NCI-H510A treated with DMSO at 0.1 percent for 48 hours (cell line): ENCODE data around the gene CNFN.
A peak's percentile ranks its signal among the peaks of the same experiment; 100 is the strongest.

ENCODE experiments used
- DNase-seq: peaks from one replicate; lab custom pipeline; 2025; lab: John Stamatoyannopoulos, UW

CNFN gene

GRCh38 chr19:42374826-42375376 lies 15.2 kb downstream of the CNFN start:
- no peak for DNase-seq

- no peak for DNase-seq
Observed at GRCh38 chr19:42370626-42371175, 19.4 kb downstream of the CNFN start.

DNA sequence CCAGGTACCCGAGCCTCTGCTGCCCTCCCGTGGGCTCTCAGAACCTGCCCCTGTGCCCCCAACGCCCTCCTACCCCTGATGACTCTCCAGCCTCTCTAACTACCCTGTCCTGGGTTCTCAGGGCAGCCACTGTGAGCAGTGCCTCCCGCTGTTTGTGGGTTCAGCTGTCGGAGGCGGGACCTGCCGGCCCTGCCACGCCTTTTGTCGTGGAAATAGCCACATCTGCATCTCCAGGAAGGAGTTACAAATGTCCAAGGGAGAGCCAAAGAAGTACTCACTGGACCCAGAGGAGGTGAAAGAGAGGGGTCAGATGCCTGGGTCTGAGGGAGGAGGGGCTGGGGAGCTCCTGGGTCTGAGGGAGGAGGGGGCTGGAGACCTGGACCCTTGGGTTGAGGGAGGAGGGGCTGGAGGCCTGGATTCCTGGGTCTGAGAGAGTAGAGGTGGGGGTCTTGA lies 20.0 kb downstream of the CNFN start:
- DNase-seq: peak; percentile 7

- DNase-seq: no peak
Observed at GRCh38 chr19:42369433-42370067, 20.5 kb downstream of the CNFN start.

DNA sequence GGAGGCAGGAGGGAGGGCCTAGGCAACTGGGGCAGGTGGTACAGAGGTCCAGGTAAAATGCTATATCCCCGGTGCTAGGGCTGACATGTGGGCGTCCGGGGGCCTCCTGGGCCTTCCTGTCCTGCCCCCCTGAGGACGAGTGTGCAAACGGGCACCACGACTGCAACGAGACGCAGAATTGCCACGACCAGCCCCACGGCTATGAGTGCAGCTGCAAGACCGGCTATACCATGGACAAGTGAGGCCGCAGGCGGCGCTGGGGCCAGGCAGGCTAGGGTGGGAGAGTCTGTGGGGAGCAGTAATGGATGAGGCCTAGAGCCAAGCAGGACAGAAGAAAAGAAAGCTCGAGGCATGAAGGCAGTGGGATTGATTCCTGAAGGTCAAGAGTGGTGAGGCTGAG lies 21.3 kb downstream of the CNFN start:
- DNase-seq: no peak

DNA sequence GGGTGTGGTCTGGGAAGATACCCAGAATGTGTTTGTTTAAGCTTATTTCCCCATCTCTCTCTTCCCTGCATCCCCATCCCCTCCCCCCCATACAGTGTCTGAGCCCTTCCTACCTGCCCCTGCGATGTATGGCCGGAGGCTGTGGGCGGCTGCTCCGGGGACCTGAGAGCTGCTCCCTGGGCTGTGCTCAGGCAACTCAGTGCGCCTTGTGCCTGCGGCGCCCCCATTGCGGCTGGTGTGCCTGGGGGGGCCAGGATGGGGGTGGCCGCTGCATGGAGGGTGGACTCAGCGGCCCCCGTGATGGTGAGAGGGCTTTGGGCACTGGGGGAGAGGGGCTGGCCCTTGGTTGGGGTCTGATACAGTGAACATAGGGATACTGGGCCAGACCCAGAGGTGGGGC lies 21.7 kb downstream of the CNFN start:
- DNase-seq: no peak

DNA sequence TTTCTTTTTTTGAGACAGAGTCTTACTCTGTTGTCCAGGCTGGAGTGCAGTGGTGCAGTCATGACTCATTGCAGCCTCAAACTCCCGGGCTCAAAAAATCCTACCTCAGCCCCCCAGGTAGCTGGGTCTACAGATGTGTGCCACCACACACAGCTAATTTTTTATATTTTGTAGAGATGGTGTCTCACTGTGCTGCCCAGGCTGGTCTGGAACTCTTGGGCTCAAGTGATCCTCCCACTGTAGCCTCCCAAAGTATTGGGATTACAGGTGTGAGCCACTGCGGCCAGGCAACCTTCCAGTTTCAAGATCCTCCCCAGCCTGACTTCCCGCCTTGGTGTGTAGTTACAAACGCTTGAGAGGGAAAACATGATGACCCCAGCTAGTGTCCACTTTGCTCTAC lies 22.2 kb downstream of the CNFN start:
- no peak for DNase-seq

DNA sequence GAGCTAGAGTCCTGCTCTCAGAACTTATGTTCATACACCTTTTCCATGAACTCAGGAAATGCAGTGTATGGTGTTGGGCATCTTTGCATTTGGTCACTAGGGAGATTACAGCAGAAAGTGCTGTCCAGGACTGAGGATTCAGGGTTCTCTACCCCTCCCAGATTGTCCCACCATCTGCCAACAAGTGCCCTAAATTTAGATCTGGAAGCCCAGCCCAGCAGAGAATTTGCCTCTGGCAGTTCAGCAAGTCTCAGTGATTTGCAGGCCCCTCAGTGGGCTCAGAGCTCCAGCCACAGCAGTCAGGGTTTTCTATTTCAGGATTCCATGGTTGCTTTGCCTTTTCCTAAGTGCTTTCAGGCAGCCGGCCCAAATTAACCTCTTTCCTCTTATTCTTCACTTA lies 23.4 kb downstream of the CNFN start:
- no peak for DNase-seq

DNA sequence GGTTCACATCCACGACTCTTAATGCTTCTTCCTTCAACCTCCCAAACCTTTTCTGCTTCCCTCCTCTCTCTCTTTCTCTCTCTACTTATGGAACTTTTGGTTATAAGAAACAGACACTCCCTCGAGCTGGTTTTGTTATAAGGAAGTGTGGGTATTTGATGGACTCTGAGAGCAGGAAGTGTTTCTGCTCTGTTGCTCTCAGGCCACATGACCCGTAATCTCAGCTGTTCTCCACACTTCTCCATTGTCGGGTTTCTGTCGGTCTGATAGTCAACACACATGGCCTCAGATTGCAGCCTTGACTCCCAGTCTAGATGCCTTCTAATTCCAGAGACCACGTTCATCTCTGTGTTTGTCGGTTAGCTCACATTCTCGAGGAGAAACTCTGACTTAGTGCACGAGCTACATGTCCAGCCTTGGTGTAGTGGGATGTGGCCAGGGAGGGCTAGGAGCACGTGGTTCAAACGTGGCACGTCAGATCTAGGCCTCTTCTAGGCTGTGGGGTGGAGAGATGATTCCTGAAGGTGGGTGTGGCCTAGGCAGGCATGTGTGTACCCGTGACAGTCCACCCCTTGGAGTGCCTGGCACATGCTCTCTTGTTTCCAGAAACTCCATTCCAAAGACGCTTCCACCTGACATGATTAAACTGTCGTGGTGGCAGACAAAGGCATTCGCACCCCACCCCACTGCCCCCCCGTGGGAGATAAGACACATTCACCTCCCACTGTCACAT lies 26.3 kb downstream of the CNFN start:
- no peak for DNase-seq

DNA sequence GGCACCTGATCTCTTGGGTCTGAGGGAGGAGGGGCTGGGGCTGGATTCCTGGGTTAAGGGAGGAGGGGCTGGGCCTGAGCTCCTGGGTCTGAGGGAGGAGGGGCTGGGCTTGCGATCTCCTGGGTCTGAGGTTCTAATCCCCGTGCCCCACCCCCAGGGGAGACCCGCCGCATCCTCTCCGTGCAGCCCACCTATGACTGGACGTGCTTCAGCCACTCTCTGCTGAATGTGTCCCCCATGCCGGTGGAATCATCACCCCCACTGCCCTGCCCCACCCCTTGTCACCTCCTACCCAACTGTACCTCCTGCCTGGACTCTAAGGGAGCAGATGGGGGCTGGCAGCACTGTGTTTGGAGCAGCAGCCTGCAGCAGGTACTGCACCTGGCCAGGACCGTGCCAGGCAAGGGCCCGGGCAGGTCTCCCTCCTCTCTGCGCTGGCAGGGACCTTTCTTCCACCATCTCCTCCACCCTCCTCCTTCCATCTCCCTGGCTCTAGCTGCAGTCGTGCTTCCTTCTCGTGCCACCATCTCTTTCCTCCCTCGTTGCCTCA lies 27.1 kb downstream of the CNFN start:
- no peak for DNase-seq

DNA sequence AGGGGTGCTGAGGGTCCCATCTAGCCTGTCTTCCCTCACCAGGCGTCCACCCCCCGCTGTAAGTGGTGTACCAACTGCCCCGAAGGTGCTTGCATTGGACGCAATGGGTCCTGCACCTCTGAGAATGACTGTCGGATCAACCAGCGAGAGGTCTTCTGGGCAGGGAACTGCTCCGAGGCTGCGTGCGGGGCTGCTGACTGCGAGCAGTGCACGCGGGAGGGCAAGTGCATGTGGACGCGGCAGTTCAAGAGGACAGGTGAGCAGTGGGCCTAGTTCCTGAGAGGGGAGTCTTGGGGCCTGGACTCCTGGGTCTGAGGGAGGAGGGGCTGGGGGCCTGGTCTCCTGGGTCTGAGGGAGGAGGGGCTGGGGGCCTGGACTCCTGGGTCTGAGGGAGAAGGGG lies 27.8 kb downstream of the CNFN start:
- DNase-seq: no peak

- no peak for DNase-seq
Observed at GRCh38 chr19:42361545-42361910, 28.6 kb downstream of the CNFN start.

DNA sequence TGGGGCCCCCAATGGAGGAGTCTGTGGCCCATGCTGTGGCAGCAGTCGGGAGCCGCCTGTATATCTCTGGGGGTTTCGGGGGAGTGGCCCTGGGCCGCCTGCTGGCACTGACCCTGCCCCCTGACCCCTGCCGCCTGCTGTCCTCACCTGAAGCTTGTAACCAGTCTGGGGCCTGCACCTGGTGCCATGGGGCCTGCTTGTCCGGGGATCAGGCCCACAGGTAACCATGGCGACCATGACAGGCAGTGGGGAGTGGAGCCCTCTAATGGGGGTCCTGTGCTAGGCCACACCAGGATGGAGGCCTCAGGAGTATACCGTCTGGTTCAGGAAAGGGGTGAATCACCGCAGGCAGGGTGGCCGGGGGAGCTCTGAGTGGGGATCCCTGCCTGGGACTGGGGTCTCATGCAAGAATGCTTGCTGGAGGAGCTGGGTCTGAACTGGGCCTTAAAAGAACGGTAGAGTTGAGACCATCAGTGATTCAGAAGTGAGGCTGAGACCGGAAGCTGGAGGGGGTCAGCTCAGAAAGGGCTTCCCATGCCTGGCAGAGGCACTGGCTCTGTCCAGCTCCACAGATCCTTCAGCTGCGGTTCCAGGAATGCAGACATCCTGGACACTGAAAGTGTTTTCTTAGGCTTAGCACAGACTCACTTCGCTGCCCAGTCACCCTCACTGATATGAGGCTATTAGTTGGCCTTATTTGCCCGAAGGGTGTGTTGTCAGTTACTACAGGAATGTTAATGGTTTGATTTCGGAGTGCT lies 29.1 kb downstream of the CNFN start:
- no peak for DNase-seq

- DNase-seq: no peak
Observed at GRCh38 chr19:42357290-42357689, 32.8 kb downstream of the CNFN start.

GRCh38 chr19:42356686-42357085 lies 33.4 kb downstream of the CNFN start:
- no peak for DNase-seq

DNA sequence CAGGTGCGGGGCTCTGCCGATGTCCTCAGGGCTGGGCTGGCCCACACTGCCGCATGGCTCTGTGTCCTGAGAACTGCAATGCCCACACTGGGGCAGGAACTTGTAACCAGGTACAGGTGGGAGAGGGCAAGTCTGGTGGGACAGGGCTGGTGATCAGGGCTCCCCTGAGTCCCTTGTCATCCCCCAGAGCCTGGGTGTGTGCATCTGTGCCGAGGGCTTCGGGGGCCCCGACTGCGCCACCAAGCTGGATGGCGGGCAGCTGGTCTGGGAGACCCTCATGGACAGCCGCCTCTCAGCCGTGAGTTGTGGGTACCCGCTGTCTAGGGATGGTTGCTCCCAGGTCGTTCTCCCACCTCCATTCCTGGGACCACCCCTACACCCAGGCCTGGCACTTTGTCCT lies 34.2 kb downstream of the CNFN start:
- no peak for DNase-seq

- no peak for DNase-seq
Observed at GRCh38 chr19:42353341-42354015, 36.6 kb downstream of the CNFN start.

- peak; percentile 9 for DNase-seq
Observed at GRCh38 chr19:42352301-42353259, 37.5 kb downstream of the CNFN start.

- DNase-seq: no peak
Observed at GRCh38 chr19:42351079-42351735, 38.9 kb downstream of the CNFN start.

- no peak for DNase-seq
Observed at GRCh38 chr19:42350417-42350816, 39.7 kb downstream of the CNFN start.
